Activated CD8-positive, alpha-beta memory T cell treated with anti-CD3 and anti-CD28 coated beads for 48 hours (primary cell): Measurements from ENCODE around the gene CD58.
A peak's percentile ranks its signal among the peaks of the same experiment; 100 is the strongest.
"Not testable (repeated sequence)": the region's sequence is repeated elsewhere in the genome, so short reads cannot be mapped to it uniquely, and the experiment has no call there.

Experiments
- DNase-seq, 3 experiments: peaks; one replicate each; pipeline ENCODE4 v3.0.0-alpha.2; 2020; ENCODE audit warnings: low read depth in 2 of 3, low spot score in 2 of 3

Gene CD58

DNA sequence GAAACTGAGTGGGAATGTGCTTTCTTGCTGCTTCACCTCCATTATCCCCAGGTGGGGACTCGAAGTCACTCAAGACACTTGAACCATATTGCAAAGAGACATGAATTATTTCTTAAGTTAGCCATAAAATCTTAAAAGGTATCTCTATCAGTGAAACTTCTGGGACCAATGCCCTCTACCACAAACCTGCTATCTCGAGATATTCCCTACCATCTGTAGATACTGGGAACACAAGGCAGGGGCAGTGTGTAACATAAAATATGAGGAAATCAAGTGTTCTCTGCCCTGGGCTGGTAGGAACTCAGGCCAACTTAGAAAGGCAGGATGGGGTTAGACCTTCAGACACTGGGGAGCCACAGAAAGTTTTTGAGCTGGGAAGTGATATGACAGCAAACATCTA, 1.3 kb upstream of the CD58 start:
- no peak for DNase-seq

DNA sequence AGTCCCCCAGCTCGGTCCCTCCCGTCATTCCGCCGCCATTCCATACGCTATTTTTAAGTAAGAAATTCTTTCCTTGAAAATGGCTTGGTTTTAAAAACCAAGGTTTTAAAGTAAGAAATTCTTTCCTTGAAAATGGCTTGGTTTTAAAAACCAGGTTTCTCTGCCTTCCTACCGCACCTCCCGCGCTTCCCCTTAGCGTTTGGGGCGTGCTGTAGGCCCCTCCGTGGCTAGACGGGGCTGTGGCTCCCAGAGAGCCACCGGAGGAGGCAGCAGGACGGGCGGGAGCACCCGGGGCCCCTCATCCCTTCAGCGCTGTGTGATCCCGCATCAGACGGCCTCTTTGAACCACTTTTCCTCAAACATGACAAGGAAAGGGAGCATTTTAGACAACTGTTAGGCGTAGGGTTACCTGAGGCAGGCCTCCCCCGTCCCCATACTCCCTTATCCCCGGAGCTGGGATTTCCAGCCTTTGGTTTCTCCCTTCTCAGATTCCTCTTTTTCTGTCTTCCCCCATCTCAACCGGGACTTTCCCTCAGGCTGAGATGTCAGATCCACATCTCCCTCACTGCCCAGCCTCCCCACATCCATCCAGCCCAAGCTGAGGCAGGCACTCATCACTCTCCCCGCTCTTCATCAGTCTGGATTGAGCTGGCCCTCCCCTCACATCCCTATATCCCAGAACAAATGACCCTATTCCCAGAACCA, 541 bp upstream of the CD58 start:
- DNase-seq = no peak

DNA sequence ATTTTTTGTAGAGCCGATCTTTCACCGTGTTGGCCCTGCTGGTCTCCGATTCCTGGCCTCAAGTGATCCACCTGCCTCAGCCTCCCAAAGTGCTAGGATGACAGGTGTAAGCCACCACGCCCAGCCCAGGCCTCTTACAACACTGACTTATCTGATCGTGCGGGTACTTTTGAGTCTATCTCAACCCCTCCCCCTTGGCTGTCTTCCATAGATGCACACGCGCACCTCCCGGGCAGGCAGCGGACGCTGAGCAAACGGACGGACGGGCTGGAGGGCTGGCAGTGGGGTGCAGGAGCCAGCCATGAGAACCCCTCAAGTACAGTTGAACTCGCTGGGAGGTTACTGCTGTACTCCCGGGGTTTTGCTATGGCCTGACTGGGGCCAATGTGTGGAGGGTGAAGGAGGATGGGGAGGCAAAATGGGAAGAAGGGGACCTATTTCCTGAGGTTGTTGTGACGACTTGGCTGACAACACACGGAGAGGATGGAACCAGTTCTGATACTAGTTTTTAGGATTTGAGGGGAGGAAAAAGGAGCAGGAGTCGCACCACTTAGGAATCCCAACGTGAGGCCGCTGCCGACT, 959 bp downstream of the CD58 start:
- no peak for DNase-seq

DNA sequence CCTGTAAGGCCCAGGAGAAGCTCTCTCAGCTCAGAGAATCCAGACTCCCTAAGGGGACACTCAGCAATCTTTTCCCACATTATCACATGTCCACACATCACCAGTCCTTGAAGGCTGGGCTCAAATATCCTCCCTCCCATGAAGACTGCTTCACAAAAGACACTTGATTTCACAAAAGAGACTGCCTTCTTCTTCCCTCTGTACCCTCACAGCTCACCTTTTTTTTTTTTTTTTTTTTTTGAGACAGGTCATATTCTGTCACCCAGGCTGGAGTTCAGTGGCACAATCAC, 1.5 kb downstream of the CD58 start:
- DNase-seq = no peak

DNA sequence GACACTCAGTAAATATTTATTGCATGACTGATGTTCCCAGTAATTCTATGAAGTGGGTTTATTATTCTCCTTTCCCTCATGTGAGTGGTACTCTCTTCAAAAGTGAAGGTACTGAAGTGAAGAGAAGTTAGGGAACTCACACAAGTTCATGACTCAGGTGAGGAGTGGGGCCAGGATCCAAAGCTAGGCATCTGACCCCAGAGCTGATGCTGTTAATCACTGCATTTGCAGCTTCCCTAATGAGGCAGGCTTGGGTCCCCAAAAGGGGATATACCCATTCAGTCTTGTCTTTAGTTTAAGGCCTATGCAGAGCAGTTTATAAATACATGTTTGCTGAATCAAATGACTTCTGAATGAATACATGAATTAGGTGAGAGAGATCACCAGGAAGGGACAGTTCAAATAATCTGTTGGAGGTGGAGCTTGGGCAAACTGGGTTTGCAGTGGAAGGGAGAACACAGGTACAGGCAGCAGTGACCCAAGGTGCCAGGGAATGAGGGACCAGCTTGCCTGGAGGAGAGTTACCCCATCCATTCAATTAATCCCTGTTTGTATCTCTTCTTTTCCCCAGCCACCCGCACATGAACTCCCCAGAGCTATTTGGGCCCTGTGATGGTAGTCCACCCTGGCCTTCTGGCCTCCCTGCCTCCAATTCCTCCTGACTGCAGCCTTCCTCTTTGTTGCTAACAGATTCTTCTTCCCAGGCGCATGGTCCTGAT, 2.0 kb downstream of the CD58 start:
- no peak for DNase-seq

DNA sequence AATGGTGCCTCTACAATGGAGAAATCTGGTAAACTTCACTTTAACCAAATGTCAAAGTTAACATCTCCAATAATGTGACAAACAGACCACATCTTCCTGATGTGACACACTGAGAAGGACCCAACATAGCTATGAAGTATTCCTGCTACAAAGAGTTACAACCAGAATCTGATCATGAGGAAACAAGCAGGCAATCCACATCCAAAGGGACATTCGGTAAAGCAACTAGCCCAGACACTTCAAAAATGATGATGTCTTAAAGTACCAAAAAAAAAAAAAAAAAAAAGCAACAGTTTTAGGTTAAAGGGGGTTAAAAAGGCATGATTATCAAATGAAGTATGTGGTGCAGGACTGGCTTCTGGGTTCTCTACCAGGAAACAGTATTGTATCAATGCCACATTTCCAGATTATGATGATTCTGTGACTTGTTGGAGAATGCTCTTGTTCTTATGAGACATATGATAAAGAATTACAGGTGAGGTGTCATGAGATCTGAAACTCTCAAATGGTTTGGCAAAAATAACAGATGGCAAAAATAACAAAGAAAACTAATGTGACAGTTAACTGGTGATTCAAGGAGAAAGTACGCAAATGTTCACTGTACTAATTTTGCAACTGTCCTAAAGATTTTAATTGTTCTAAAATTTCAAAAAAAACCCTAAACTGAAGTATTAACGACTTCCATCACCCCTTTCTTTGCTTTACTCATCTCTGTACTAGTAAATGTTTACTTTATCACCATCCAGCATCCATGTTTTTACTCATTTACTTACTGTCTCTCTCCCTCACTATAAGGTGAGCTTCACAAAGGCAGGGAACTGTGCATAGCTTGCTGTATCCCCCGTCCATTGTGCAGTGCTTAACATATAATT, 2.8 kb downstream of the CD58 start:
- no peak for DNase-seq

DNA sequence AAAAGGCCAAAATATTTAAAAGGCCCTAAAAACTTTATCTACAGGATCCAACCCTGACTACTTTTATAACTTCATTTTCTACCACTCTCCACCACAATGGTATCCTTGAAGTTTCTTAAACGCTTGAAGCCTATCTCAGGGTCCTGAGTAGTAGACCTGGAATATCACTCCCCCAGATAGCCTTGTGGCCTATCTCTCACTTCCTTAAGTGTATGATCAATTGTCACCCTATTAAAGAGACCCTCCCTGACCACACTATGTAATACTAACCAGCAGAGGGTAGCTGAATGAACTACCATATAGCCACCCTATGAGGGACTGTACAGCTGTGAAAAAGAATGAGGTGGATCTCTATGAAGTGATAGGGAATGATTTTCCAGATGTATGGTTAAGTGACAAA, 5.6 kb downstream of the CD58 start:
- DNase-seq = no peak

DNA sequence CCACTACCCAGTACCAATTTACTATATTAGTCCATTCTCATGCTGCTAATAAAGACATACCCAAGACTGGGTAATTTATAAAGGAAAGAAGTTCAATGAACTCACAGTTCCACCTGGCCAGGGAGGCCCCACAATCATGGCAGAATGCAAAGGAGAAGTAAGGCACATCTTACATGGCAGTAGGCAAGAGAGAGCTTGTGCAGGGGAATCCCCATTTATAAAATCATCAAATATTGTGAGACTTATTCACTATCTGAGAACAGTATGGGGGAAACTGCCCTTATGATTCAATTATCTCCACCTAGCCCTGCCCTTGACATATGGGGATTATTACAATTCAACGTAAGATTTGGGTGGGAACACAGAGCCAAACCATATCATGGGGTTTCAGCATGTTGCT, 6.4 kb downstream of the CD58 start:
- no peak for DNase-seq

DNA sequence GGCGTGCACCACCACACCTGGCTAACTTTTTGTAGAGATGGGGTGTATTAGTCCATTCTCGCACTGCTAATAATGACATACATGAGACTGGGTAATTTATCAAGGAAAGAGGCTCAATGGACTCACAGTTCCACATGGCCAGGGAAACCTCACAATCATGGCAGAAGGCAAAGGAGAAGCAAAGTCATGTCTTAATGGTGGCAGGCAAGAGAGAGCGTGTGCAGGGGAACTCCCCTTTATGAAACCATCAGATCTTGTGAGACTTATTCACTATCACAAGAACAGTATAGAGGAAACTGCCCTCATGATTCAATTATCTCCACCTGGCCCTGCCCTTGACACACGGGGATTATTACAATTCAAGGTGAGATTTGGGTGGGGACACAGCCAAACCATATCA, 8.4 kb downstream of the CD58 start:
- DNase-seq = not testable (repeated sequence)

DNA sequence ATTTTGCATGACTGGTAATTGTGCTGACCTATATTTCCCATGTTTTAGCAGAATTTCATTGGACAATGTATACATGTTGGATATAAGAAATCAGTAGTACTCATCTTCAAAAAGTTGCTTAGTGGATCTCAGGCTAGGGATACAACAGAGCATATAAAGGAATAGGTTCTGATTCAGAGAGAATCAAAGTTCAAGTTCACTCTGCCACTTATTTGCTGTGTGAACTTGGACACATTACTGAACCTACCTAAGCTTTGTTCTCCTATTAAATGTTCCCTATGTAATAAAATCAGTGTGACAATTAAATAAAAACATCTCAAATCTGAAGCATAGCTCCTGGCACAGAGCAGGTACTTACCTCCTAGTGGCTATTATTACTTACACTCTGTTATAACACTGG, 9.3 kb downstream of the CD58 start:
- DNase-seq = no peak

DNA sequence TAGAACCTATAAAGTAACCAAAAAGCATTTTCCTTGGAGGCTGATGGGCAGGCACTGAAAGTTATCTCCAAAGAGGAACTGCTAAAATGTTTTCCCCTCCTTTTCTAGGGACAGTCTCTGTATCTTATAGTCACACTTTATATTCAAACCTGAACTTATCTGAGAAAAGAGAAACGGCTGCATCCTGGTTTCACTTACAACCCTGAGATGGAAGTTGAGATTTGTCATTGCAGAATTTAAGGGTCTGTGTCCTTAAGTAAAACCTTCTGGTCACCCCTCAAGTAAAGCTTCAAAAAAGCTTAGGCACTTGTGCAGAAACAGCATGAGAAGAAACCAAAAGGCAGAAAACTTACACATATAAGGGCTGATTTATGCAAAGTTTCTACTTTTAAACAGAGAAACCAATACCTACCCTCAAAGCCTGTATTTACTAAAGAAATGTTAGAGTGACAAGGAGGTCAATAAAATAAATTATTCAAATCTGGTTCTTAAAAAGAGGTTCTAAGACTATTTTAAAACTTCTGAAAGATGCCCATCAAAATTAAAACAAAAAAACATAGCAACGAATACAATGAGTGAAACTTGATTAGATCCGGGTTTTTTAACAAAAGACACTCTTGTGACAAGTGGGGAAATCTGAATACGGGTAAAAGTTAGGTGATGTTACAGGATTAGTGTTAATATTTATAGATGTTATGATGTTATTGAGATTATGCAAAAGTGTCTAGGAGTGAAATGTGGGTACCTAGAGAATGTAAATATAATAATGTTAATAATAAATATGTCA, 9.9 kb downstream of the CD58 start:
- DNase-seq = no peak

DNA sequence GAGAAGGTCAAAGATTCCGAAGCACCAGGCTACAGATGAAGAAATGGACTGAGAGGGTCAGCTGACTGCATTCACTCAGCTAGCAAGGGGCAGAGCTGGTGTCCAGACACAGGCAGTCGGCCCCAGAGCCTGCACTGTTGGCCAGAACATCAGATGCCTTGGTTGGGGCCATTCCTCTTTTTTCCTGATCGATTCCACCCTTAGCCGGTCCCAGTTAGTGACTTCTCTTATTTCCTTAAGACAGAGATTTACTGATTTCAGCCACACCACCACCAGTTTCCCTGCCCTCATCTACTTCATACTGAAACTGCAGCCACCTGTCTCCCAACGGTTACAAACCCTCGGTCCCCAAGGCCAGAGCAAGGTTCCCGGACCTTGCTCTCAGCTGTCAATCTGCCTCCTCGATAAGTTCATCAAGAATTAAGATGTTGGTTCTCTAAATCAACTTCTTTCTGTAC, 11.5 kb downstream of the CD58 start:
- no peak for DNase-seq

DNA sequence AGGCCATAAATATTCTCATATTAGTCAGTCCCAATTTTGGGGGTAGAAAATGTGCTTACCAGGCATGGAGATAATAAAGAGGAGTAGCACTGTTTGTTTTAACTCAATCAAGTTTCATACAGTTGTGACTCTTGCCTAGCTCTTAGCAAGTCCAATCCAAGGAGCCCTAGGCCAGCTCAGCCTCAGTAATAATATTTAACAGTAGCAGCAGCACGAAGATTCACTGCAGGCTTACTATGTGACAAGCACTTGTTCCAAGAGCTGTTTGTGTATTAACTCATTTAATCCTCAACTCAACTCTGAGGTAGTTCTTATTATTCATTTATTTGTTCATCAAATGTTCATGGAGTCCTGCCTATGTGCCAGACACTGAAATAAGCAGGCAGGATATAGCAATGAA, 12.3 kb downstream of the CD58 start:
- no peak for DNase-seq

DNA sequence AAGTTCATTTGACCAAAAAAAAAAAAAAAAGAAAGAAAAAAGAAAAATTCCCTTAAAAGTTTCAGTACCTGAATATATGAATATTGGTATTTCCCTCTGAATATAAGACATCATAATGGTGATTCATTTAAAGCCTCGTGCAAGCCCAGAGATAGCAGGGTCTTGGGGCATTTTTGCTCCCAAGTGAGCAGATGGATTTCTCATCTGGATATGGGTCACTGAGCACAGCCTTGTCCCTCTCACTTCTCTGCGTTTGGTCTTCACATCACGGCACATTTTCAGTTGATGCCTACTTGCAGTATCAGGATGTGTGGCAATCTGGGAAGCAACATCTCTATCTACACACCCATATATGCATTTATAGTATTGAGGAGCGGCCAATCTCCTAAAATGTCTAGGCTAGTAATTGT, 12.7 kb downstream of the CD58 start:
- no peak for DNase-seq

DNA sequence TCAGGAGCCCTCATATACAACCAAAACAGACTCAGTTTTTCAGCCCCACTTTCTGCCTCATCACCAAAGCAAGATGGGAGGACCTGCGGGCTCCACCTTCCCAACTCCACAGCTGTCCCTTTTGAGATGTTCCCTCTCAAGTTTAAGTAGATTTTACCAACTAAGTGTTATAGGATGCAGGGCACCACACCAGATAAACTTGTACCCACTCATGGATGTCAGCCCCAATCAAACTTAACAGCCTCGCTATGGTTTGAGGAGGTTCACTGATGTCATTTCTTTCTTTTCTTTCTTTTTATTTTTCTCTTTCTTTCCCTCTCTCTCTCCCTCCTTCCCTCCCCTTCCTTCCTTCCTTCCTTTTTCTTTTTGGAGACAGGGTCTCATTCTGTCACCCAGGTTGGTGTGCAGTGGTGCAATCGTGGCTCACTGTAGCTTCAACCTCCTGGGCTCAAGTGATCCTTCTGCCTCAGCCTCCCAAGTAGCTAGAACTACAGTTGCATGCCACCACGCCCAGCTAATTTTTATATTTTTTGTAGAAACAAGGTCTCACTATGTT, 13.4 kb downstream of the CD58 start:
- no peak for DNase-seq

DNA sequence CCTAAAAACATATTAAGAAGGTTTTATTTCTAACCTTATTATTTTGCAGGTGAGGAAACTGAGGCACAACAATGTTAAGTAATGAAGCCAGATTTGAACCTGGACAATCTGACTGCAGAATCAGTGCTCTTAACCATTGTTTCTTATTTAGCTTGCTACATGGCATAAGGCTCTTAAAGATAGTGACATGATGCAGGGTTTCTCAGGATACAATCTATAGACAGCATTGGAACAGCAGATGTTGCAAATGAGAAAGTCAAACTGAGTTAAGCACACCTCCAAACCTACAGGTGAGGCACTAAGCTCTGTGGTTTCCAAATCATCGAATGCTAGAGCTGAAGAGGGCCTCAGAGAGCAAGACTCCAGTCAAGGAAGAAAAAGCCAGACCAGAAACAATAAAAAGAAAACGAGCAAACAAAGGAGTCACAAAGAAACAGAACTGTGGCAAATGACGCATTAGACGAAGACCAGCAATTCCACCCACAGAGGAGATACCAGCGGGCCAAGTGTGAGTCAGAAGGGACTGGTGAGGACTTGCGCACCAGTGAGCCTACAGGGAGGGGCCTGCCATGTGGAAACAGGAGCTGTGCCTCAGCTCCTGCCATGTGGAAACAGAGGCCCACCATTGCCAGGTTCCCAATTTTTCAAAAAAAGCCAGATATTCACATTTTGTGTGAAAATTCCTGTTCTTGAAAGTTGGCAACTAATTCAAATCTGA, 14.4 kb downstream of the CD58 start:
- DNase-seq = peak in 2 of 3 experiments; percentile 33 to 51

DNA sequence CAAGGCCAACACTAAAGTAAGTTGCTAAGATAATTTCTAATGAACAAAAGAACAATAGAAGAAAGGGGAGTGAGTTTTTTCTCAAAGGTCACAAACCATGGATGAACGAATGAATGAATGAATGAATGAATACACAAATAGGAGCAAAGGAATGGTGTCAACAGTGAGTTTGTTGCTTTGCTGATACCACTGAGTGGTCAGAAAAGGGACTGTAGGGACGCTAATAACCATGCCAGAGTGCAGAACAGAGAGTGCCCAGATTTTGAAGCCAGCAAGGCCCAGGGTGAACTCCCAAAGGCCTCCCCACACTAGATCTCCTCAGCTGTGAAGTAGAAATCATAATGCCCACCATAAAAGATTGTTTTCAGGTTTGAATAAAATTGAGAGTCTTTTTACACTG, 15.9 kb downstream of the CD58 start:
- DNase-seq = no peak

DNA sequence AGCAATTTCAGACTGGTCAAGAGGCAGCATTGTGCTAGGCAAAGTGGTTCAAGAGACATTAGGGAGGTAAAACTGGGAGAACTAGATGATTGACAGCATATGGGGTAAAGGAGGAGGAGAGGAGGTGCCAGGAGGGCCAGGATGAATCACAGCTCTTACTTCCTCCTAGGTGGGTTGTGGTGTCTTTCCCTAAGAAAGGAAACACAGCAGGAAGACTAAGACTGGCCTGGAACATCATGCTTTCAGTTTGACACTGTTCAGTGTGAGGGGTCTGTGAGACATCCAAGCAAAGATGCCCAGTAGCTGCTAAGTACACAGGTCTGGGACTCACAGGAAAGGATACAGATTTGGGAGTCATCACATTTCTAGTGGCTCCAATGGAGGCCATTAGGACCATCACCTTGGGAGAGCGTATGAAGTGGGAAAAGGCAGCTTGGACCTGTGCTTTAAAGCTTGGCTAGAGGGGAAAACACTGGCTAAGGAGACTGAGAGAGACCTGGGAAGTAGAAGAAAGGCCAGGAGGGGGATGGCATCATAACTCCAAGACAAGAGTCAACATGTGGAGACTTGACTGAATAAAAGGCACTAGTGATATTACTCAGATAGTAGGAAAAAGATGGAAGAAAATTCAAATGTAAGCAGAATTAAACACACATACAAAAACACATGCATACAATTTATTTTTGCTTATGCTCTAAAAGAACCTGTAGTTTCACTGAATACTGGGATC, 17.3 kb downstream of the CD58 start:
- no peak for DNase-seq

DNA sequence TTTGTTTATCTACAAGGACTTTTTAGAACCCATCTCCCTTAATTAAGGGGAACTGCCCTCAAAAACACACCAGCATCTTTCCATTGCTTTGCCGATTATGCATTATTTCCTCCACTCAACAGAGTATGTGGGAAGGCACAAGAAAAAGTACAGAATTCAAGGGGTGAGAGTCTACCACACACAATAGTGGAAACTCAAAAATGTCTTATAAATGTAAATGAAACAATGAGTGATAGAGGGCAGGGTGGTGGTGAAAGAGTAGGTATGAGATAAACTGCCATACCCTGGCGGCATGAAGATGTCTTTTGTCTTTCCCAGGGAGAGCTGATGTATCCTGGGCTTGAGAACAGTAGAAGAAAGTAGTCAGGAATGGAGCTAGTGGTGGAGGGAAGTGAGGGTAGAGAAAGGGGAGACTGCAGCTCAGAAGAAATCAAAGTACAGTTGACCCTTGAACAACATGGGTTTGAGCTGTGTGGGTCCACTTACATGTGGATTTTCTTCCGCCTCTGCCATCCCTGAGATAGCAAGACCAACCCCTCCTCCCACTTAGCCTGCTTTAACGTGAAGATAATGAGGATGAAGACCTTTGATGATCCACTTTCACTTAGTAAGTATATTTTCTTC, 24.4 kb downstream of the CD58 start:
- DNase-seq = no peak
